ENCODE measurements around the gene ISY1.

DNA sequence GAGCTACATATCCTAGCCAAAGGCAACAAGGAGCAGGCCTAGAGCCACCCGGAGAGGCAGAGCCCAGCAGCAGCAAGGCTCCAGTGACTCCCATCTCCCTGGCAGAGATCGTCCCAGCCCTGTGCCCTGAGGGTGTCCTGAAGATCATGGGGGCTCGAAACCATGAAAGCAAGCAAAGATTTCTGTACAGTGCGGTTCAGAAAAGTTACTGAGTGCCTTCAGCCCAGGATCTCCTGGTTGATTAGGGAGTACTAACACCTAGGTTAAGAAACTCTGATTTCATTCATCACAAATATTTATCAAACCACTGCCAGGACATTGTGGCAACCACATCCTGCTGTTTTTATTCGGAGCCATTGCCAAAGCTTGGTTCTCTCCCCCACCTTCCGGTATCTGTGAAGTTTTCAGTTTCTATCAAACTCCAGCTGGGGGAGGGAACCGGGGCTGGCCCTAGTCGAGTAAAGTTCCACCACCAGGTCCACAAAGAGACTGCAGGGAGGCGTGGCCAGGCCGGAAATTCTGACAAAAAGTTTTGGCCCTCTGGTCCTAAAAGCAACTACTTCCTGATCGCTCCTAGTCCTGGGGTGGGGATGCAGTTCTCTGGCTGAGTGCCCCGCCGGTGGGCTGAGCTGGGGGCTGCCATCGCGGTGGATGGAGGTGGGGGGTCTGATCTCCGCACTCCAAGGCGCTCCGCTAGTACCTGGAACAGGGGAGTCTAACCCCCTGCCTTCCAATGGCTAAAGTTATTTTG is 40.4 kb downstream of the ISY1 start:
- TF ChIP-seq SMC3 (IDR thresholded peaks at IDR 0.05; ENCODE audit: low read depth, low read length) (no peak), POLR2A (IDR thresholded peaks at IDR 0.05; ENCODE audit: low read depth, low read length) (peak; percentile 58; the same call in 1 of the 2 replicates), BHLHE40 (IDR thresholded peaks at IDR 0.05; ENCODE audit: low read depth, low read length) (no peak), RAD21 (IDR thresholded peaks at IDR 0.05; ENCODE audit: low read length) (peak; percentile 7; the same call in 1 of the 2 replicates)
- TF ChIP-seq, protein P1, sequence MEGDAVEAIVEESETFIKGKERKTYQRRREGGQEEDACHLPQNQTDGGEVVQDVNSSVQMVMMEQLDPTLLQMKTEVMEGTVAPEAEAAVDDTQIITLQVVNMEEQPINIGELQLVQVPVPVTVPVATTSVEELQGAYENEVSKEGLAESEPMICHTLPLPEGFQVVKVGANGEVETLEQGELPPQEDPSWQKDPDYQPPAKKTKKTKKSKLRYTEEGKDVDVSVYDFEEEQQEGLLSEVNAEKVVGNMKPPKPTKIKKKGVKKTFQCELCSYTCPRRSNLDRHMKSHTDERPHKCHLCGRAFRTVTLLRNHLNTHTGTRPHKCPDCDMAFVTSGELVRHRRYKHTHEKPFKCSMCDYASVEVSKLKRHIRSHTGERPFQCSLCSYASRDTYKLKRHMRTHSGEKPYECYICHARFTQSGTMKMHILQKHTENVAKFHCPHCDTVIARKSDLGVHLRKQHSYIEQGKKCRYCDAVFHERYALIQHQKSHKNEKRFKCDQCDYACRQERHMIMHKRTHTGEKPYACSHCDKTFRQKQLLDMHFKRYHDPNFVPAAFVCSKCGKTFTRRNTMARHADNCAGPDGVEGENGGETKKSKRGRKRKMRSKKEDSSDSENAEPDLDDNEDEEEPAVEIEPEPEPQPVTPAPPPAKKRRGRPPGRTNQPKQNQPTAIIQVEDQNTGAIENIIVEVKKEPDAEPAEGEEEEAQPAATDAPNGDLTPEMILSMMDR (conservative IDR thresholded peaks at IDR 0.05; ENCODE audit: low read depth, low read length): 0 out of 2 replicates have a peak, but pooled peaks have one; percentile 9
